ENCODE data around the gene C10orf90.

The C10orf90 gene, protein sequence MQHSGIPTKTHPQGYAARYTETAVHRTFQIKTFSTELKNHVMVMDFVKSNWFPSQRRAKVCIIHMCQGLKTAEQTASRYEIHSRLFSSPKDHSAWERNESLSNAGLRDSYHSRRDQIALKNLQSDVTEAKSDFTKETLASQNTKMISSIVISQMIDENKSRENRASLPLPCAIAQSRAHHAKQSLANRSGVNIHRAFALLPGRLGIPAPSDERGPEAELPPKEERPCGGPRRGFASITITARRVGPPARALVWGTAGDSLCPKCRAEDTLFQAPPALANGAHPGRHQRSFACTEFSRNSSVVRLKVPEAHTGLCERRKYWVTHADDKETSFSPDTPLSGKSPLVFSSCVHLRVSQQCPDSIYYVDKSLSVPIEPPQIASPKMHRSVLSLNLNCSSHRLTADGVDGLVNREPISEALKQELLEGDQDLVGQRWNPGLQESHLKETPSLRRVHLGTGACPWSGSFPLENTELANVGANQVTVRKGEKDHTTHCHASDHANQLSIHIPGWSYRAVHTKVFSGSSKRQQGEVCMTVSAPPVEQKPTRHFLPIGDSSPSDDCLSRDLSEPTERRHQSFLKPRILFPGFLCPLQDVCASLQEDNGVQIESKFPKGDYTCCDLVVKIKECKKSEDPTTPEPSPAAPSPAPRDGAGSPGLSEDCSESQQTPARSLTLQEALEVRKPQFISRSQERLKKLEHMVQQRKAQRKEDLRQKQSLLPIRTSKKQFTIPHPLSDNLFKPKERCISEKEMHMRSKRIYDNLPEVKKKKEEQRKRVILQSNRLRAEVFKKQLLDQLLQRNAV
- 0 reads per million in 3 experiments for total RNA-seq

DNA sequence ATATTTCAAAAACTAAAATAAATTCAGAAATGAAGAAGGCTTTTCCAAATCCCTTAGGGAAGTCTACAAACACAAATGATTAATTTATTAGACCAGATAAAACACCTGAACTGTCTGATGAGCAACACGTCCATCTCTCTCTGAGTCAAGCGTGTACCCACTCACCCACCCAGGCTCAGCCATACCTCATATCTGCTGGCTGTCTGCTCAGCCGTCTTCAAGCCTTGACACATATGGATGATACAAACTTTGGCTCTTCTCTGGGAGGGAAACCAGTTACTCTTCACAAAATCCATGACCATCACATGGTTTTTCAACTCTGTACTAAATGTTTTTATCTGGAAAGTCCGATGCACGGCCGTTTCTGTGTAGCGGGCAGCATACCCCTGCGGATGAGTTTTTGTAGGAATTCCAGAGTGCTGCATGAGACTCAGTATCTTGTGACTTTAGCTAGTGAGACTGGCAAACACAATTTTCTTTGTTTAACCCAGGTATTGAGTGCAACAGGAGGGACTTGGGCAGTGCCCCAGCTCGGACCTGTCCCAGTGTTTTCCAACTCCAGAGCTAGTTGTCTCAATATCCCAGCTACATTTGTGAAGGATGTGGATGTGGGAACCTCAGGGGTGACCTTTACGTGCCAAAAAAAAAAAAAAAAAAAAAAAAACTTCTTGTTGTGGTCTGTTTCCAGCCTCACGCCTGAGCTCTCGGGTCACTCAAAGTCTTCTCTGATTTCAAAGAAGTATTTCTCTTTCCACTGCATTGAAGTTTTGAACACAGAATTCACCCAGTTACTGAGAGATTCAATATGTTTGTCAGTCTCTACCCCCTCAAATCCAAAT lies at the start of gene C10orf90:
Gene C10orf90 (minus strand): TSS at position 638 of the 839 bp plus-strand sequence. CDS start 213 bp downstream, at position 425.
- no peak for DNase-seq

DNA sequence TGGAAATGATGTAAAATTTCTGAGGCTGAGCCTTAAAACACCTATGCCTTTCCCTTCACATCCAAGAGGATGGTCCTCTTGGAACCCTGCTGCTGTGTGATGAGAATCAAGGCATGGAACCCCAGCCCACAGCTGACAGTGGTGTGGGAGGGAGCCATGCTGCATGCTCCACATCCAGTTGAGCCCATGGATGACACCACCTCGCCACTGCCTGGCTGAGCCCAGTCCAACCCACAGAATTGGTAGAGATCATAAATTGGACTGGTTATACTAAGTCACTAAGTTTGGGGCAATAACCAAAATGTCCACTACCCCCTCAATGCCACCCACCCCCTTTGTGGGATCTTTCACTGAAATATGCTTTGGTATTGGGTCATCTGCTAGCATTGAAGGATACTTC lies 45.9 kb upstream of the C10orf90 start:
- no peak for DNase-seq

DNA sequence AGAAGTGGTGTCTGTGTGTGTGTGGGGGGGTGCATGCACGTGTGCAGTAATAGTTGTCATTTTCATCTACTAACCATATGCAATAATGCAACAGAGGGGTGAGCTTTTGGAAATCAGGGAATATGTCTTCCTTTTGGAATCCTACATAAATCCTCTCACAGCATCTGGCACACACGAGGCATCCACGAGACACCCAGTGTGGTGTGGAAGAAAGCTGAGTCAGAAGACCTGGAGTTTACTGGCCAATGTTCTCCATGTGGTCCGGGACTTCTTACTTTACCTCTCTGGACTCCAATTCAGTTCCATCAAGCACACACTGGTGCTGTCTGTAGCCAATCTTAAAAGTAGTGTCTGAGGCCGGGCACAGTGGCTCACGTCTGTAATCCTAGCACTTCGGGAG lies 43.1 kb upstream of the C10orf90 start:
- no peak for DNase-seq

DNA sequence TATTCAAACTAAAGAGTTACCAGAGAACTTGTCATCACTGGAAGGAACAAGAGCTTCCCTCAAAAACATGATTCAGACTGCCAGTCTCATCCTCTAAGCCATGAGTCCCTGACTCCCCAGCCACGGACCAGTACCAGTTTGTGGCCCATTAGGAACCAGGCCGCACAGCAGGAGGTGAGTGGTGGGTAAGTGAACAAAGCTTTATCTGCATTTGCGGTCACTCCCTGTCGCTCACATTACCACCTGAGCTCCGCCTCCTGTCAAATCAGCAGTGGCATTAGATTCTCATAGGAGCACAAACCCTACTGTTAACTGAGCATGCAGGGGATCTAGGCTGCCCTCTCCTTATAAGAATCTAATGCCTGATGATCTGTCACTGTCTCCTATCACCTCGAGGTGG lies 42.2 kb upstream of the C10orf90 start:
- no peak for DNase-seq

DNA sequence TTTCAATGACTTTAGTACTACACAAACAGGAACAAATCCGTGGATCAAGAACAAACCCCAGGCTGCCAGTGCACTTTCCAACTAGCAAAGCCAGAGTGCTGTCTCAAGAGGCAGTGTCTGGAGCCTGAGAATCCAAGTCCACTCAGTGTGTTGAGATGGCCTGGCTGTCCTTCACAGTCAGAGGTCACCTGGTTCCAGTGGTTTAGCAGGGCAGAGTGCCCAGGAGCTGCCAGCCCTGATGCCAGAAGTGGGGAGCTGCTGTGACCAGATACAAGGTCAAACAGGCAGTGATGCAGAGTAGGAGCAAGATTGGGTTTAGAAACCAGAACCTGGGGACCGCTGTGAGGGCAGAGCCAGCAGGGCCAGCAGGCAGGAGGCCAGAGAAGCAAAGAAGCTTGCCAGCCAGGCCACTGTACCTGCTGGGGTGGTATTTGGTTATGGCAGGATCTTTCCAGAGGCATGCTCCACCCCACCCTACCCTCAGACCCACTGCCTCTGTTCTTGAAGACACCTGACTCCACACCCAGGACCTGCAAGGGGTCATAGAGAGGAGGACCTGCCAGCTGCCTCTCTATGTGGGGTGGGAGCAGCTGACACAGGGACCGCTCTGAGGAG lies 35.6 kb upstream of the C10orf90 start:
- no peak for DNase-seq

DNA sequence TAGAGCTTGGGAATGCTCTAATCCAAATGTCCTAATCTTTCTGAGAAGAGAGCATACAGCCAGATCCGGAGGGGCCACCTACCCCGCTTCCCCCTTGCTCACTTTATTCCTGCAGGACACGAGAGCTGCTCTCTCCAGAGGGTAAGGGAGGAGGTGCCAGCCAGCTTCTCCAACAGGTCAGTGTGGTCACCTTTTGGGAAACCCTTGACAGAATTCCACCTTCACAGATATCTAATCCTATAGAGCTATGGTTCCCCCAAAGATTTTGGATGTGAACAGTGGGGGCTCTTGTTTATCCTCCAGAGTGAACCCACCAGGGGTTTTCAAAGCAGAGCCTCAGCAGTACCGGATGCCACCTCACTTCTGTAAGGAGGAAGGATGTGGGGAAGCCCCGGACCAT lies 34.6 kb upstream of the C10orf90 start:
- no peak for DNase-seq

DNA sequence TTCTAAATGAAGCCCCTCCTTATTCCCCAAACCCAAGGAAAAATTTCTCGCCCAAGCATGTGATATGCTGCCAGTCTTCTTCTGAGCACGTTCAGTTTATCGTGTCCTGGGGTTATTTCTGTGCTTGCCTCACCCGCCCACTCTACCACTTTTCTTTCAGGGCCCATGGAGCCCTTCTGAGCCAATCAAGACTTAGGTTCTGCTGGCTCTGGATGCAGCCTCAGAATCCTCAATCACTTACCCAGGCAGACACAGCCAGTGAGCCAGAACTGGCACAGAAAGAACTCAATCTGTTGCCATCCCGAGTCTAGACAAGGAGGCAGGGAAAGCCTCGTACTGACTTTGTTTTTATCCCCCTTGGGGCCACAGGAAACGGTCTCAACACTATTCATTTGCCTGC lies 34.2 kb upstream of the C10orf90 start:
- DNase-seq: no peak

DNA sequence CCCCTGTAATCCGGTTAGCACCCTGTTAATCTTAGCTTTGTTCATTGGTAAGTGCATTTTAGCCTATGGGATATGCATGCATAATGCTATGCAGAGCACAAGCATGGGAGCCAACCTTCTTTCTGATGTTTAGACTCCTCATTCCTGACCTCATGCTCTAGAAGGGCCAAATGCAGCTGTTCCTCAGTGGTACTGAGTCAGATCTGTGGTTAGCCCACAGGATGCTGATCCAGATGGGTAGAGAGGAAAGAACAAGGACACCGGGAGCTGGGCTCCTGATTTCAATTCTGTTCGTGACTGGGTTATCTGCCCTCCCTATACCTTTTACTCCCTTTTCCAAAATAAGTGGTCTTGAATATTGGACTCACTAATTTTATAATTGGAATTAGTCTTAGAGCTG lies 31.7 kb upstream of the C10orf90 start:
- DNase-seq: no peak

DNA sequence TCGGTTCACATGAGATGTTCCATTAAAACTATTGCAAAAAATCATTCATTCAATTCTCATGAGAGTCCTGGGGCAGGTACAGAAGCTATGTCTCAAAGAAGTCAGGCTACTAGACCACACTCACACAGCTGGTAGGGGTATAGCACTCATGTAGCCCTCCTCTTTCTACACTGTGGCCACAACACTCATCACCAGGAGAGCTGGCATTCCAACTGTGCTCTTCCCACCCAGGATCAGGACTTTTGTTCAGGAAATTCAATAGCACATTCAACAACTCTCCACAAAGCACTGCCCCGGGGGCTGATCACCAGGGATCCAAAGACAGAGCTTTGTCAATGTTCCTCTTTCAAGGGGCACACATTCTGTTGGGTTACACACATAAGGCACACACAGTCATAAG lies 31.0 kb upstream of the C10orf90 start:
- no peak for DNase-seq

DNA sequence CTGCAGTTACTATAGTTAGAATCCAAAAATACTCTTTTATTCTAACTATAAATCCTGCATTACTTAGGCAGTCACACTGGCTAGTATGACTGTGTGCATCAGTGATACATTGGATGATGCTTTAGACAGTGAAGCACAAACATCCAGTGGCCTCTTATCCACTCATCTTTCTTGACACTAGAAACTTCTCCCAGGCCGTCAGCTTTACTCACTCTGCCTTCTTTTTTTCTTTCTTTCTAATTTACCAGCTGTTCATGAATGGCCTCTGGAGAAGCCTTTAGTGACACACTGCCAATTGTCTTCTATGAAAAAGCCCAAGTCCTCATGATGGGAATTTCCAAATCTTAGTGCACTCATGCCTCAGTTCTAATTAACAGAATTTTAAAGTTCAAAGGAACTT lies 26.2 kb upstream of the C10orf90 start:
- DNase-seq: no peak

DNA sequence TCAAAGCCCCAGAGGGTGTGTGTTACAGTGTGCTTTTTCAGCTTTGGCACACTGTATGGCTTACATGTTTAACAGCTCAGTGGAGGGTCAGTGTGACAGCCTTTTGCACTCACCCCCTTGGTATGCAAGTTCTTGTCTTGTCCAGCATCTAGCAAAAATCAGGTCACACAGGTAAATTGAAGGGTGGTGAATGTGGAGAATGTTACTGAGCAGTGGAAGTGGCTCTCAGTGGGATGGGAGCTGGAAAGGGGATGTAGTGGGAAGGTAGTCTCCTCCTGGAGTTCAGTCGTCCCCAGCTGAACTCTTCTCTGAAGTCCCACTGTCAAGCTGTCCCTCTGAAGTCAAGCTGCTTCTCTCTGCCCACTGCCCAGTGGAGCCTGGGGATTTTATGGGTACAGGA lies 21.0 kb upstream of the C10orf90 start:
- no peak for DNase-seq

DNA sequence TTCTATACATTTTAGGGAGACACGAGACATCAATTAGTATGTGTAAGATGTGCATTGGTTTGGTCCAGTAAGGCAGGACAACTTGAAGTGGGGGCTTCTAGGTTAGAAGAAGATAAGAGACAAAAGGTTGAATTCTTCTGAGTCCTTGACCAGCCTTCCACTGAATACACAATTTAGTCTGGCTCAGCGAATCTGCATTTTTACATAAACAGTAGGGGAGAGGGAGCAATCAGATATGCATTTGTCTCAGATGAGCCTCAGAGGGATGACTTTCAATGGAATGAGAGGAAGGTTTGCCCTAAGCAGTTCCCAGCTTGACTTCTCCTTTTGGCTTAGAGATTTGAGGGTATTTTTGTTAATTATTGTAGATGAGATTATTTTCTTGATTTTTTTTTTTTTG lies 20.0 kb upstream of the C10orf90 start:
- DNase-seq: no peak

DNA sequence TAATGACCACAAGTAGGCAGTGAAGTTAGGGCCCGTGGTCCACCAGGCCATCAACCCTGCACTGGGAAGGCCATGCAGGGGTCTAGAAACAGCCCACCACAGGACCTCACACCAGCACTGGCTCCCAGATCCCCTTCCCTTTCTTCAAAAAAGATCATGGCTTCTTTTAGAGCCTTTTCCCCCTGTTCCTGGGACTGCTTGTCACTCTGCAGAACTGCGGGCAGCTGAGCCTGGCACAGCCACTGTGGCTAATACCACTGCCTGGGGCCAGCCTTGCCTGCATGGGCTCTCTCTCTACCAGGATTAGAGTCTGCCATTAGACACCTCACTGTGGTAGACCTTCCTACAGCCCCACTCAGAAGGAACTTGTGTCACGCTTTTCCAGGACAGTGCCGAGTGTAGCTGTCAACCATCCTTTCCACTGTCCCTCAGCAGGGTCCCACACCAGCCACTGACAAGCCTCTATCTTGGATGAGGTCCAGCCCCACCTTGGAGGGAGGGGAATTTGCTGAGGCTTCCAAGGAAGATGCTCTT lies 19.0 kb upstream of the C10orf90 start:
- no peak for DNase-seq

DNA sequence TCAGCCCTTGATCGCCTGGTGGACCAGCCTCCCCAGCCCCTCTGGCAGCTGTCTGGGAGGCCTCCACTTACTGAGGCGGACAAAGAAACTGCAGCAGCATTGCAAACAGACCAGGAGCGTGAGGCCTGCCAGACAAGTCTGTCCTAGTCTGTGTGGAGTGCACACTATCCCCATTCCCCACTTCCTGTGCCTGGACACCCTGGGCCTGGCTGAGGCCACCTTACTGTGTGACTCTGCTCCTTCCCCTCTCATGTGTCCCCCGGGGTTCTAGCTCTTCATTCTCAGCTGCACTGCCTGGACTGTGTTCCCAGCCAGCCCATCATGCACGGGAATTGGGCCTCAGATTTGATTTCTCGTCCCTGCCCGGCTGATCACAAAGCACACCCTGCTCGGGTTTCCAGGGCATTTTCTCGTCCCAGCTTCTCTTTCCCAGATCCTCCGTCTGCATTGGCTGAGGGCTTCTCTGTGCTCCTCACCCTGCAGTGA lies 16.7 kb upstream of the C10orf90 start:
- no peak for DNase-seq

DNA sequence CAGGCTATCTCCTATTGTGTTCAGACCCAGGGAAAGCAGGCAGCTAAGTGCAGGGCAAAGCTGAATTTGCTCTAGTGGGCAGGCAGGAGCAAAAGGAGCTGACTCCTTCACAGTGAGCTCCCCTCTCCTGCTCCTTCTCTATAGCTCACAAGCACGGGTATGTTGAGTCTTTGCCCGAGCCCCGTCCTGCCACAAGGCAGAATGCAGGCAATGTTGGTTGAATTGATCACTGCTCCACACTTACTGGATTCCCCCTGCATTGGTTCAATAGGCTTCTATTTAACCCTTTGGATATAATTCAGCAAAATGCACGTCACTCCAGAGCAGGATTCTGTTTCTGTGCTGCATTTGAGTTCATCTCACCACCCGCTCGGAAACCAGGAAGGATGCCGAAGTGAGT lies 16.2 kb upstream of the C10orf90 start:
- DNase-seq: no peak

DNA sequence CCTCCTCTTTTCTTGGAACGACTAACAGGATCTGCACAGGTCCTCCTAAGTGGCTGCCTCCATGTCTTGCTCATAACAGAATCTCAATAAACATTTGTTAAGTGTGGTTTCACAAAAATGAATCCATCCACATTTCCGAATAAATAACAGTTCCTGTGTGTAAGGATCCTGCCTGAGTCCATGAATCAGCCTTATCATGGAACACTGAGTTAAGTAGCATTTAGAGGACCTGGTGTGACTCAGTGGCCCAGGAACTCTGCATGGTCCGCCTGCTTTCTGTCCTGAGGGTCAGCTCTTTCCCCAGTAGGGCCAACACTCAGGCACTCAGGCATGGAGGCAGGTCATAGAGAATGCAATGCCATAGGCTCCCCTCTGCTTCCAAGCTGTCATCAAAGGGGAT lies 15.8 kb upstream of the C10orf90 start:
- DNase-seq: no peak

DNA sequence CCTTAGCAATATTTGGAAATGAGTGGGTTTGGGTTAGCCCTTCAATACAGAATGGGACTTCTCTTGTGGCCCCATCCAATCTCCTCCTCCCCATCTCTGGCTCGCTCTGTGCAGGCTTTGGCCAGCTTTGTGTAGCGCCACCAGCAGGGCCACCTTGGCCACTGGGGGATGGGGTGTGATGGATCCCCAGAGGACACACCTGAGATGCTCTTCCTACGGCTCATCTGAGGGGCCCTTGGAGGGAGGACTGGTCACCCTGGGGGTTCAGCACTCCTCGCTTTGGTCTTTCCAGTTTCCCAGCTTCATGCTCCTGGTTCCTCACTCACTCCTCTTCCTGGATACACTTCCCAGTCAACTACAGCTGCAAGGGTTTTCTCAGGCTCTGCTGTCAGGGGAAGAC lies 15.3 kb upstream of the C10orf90 start:
- no peak for DNase-seq

DNA sequence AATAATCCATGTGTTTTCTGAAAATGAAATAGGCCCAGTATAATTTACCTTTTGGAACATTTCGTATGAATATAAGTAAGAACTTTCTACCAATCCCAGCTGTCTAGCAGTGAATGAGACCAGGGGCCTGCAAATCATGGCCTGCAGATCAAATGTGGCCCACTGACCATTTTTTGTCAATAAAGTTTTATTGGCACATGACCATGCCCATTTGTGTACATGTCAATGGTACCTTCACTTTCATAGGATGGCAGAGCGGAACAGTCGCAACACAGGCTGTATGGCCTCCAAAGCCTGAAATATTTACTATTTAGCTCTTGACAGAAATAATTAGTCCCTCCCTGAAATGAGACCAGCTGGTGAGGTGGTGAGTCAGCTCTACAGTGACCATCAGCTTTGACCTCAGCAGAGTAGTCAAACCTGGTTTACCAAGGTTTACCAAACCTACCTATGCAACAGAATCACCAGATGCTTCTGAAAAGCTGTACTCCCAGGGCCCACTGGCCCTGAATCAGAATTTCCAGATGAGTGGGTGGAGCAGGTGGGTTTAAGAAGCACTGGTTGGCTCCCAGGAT lies 13.8 kb upstream of the C10orf90 start:
- DNase-seq: no peak

DNA sequence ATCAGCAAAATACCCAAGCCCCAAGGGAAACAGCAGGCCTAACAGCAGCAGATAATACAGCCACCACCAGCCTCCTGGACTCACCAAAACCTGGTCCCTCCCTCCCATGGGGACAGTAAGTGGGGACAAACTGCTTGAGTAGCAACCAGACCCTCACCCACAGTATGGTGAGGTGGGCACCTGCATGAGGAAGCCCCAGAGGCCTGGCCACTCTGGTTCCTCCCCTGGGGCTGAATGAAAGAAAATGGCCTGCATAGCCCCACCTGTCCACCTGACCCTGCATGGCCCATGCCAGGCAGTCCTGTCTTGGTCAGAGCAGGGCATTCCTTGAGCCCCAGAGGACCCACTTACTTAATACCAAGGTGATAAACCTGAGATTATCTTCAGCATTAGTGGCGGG lies 13.0 kb upstream of the C10orf90 start:
- no peak for DNase-seq

DNA sequence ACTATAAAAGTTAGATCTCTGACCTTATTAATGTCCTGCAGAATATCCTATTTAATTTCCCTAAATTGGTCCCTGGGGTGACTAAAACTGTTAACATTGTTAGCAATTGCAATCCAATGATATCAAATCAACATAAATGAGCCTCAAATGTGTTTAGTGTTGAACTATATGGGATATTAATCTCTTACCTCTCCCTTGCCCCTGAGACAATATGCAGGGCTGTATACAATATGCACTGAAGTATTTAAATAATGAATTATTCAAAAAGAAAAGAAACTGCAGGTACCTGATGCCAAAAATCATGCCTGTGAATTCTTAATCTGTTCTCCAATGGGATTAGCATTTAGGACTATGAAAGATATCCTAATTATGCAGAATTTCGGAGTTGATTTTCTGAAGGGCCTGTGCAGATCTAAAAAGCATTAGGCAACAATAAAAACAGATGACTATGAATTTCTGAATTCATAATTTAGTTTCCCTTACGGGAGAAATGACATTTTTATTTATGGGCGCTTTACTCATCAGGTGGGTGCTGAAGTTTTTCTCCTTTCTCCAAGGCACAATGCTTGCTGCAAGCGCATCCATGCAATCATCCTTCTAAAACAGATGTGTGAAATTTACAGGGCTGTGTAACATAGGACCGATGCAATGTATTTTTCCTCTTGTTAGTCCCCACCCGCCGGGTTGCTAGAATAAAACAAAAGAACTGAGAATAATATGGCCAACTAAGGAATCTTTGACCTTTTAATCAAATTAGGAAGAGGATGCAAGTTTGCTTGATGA lies 5.4 kb upstream of the C10orf90 start:
- no peak for DNase-seq

Measured in central memory CD4-positive, alpha-beta T cell (primary cell).